HEK293T (cell line): ENCODE data around the gene TBX10.

Source experiments
- ARNT ChIP-seq: fragments of 450-650 bp; IDR thresholded peaks from 2 replicates; pipeline ENCODE4 v1.6.1; 2017; ENCODE audit warnings: mild to moderate bottlenecking
- CTBP1 ChIP-seq: fragments of 450-650 bp; IDR thresholded peaks from 2 replicates; pipeline ENCODE4 v1.6.1; 2016; ENCODE audit warnings: borderline replicate concordance
- ELF4 ChIP-seq: fragments of 450-650 bp; IDR thresholded peaks from 2 replicates; pipeline ENCODE4 v1.6.1; 2017; ENCODE audit warnings: antibody characterized with exemption
- FOXA1 ChIP-seq: fragments of 450-650 bp; IDR thresholded peaks from 2 replicates; pipeline ENCODE4 v1.6.1; 2016; ENCODE audit warnings: mild to moderate bottlenecking
- FOXM1 ChIP-seq: fragments of 450-650 bp; IDR thresholded peaks from 2 replicates; pipeline ENCODE4 v1.6.1; 2017; ENCODE audit warnings: mild to moderate bottlenecking, borderline replicate concordance
- HDGF ChIP-seq: fragments of 450-650 bp; IDR thresholded peaks from 2 replicates; pipeline ENCODE4 v1.6.1; 2017; ENCODE audit warnings: antibody characterized with exemption, borderline replicate concordance
- L3MBTL2 ChIP-seq: fragments of 450-650 bp; conservative IDR thresholded peaks from 2 replicates; pipeline ENCODE4 v1.6.1; 2016; ENCODE audit warnings: mild to moderate bottlenecking
- LEF1 ChIP-seq: fragments of 450-650 bp; IDR thresholded peaks from 2 replicates; pipeline ENCODE4 v1.6.1; 2017; ENCODE audit warnings: mild to moderate bottlenecking, borderline replicate concordance
- NFRKB ChIP-seq: fragments of 450-650 bp; IDR thresholded peaks from 2 replicates; pipeline ENCODE4 v1.6.1; 2016; ENCODE audit warnings: mild to moderate bottlenecking, moderate library complexity
- SP1 ChIP-seq: fragments of 450-650 bp; IDR thresholded peaks from 2 replicates; pipeline ENCODE4 v1.6.1; 2017
- TARDBP ChIP-seq: fragments of 450-650 bp; IDR thresholded peaks from 2 replicates; pipeline ENCODE4 v1.6.1; 2016
- ZNF384 ChIP-seq: fragments of 450-650 bp; IDR thresholded peaks from 2 replicates; pipeline ENCODE4 v1.6.1; 2016
- TF ChIP-seq, protein P1 (sequence below): fragments of 450-650 bp; IDR thresholded peaks from 2 replicates; pipeline ENCODE4 v1.6.1; 2016

DNA sequence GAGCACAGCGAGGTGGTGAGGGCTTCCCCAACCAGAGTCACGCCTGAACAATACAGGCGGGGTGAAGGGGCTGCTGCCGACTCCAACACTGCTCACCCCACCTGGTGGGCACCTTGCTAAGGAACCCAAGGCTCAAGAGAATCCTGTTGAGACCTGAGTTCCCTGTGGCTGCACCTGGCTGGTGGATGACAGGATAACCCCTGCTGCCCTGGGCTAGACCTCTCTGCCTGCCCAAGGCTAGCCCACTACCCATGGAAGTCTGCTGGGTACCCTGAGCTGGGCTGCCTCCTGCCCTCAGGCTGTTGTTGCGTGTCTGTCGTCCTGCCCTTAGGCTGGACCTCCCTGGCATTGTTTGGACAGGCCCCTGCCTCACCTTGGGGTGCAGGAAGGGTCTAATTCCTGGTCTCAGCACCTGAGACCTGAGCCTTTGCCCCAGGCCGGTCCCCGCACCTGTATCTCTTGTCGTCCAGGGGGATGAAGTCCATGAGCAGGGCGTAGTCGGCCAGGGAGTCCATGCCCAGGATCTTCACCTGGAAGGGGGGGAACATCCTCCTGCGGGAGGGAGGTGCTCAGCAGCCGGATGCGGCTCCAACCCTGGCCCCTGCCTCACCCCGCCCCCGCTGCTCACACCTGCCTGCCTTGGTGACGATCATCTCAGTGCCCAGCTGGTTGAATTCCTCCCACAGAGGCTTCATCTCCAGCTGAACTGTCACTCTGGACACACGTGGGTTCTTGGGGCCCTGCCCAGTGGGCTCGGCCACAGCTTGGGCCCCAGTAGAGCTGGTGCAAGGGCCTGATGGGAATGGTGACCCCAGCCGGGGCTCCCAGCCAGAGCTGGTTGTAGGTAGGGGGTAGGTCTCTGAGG lies 5.0 kb downstream of the TBX10 start:
- no peak for TF ChIP-seq SP1
- no peak for TF ChIP-seq TARDBP
- TF ChIP-seq FOXA1, result no peak
- no peak for TF ChIP-seq CTBP1
- no peak for TF ChIP-seq ZNF384
- no peak for TF ChIP-seq FOXM1
- TF ChIP-seq ELF4, result no peak
- no peak for TF ChIP-seq L3MBTL2
- TF ChIP-seq HDGF, result no peak
- no peak for TF ChIP-seq LEF1
- TF ChIP-seq NFRKB, result no peak
- TF ChIP-seq ARNT, result no peak
- TF ChIP-seq, protein P1, sequence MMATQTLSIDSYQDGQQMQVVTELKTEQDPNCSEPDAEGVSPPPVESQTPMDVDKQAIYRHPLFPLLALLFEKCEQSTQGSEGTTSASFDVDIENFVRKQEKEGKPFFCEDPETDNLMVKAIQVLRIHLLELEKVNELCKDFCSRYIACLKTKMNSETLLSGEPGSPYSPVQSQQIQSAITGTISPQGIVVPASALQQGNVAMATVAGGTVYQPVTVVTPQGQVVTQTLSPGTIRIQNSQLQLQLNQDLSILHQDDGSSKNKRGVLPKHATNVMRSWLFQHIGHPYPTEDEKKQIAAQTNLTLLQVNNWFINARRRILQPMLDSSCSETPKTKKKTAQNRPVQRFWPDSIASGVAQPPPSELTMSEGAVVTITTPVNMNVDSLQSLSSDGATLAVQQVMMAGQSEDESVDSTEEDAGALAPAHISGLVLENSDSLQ, result no peak
